Naive thymus-derived CD8-positive, alpha-beta T cell (primary cell): Measurements from ENCODE around the gene MIOX. TPM values are rescaled to one million over a fixed set of nuclear protein-coding genes. Genes with fewer than 3 reads are reported as not detected.
A peak's percentile ranks its signal among the peaks of the same experiment; 100 is the strongest.

Experiments used
- ATAC-seq, 2 donors: fragments of 150-1000 bp; cut with Tn5 transposase in 1 of 2; sonication (Bioruptor Pico), chemical (Tn5 transposase) in 1 of 2; 1 replicate in 1 of 2; 2 replicates in 1 of 2; pipeline ENCODE4 v1.10.0; 2021; ENCODE audit warnings: mild to moderate bottlenecking in 2 of 2, moderate library complexity in 2 of 2
- POLR2A ChIA-PET: fragments of 350-600 bp; sonication (Branson Sonifier 250); formaldehyde crosslinking; loops from one replicate; lab custom pipeline; 2021; ENCODE audit warnings: antibody characterized with exemption; lab: Charles Lee
- DNase-seq, 10 donors: peaks; one replicate each; pipeline versions ENCODE4 v3.0.0 to v3.0.0-alpha.2; 2020 to 2022
- H3K27ac Mint-ChIP-seq, 10 donors: one replicate each; pipeline ENCODE4 v1.8.0; 2020 to 2022; ENCODE audit warnings: mild to moderate bottlenecking in 10 of 10, mixed read lengths in 10 of 10, moderate library complexity in 4 of 10, inconsistent platforms in 1 of 10
- H3K27me3 Mint-ChIP-seq, 5 donors: one replicate each; pipeline ENCODE4 v1.8.0; 2021 to 2022; ENCODE audit warnings: mixed read lengths in 5 of 5
- H3K36me3 Mint-ChIP-seq, 3 donors: one replicate each; pipeline ENCODE4 v1.8.0; 2020 to 2022; ENCODE audit warnings: mixed read lengths in 3 of 3, mild to moderate bottlenecking in 2 of 3, inconsistent platforms in 1 of 3
- H3K4me1 Mint-ChIP-seq, 4 donors: one replicate each; pipeline ENCODE4 v1.8.0; 2021 to 2022; ENCODE audit warnings: mixed read lengths in 4 of 4
- H3K4me3 Mint-ChIP-seq, 10 donors: one replicate each; pipeline ENCODE4 v1.8.0; 2020 to 2022; ENCODE audit warnings: mild to moderate bottlenecking in 10 of 10, mixed read lengths in 10 of 10, moderate library complexity in 6 of 10, inconsistent platforms in 1 of 10
- H3K9me3 Mint-ChIP-seq, 9 donors: one replicate each; pipeline ENCODE4 v1.8.0; 2020 to 2022; ENCODE audit warnings: mixed read lengths in 9 of 9, mild to moderate bottlenecking in 3 of 9, inconsistent platforms in 1 of 9, moderate library complexity in 1 of 9
- polyA plus RNA-seq, 3 donors: library from polyadenylated mRNA; unstranded; fragments of 300-500 nt; fragmentation: Illumina TruSeq; gene quantifications; one replicate each; pipeline ENCODE4 v1.2.3, GENCODE V29; 2021
- total RNA-seq, 8 experiments: library from RNA in 2 of 8; stranded (reverse) in 2 of 8; gene quantifications; one replicate each; pipeline ENCODE4 v1.2.3 and lab custom pipeline; 2021 to 2026

The MIOX gene
- total and polyA plus RNA-seq, 5 experiments from 2014 or later: 0.39 to 0.52 TPM; not detected in 3

GRCh38 chr22:50456466-50457234 lies 30.0 kb upstream of the MIOX start:
- H3K27me3 Mint-ChIP-seq: no peaks in the 10 kb centered on the region
- peak overlapping the region in 4 of 10 donors; percentile 41 to 83 (median 45) for H3K27ac Mint-ChIP-seq
- H3K9me3 Mint-ChIP-seq: no peaks in the 10 kb centered on the region
- H3K4me1 Mint-ChIP-seq: peaks cover 6 to 15% (median 9%) of the 10 kb centered on the region in 4 donors
- ATAC-seq: peak in 1 of 2 donors; percentile 47
- POLR2A ChIA-PET: interaction anchor here (1.2 to 4.9 kb wide), 4 partner anchors 9 to 212 kb away, joined by 3 to 21 read pairs (median 8); partner anchors contain the start of gene TUBGCP6
- peak overlapping the region in 1 of 10 donors; percentile 48 for H3K4me3 Mint-ChIP-seq
- H3K36me3 Mint-ChIP-seq: peaks cover 0 to 73% (median 12%) of the 10 kb centered on the region in 3 donors
- DNase-seq: no peak

- Mint-ChIP-seq H3K27ac (peak overlapping the region in 2 of 10 donors; percentile 5 to 75), H3K36me3 (peaks cover 0 to 74% (median 13%) of the 10 kb centered on the region in 3 donors), H3K9me3 (no peaks in the 10 kb centered on the region), H3K27me3 (no peaks in the 10 kb centered on the region), H3K4me1 (peaks cover 0 to 10% (median 8%) of the 10 kb centered on the region in 4 donors), H3K4me3 (no peak overlapping the region)
- no peak for DNase-seq
- POLR2A ChIA-PET: interaction anchor here (0.9 to 1.4 kb wide), 2 partner anchors 11 to 14 kb away, joined by 3 read pairs; no protein-coding TSS in a partner anchor
- no peak for ATAC-seq
These were observed 27.6 kb upstream of the MIOX start for GRCh38 chr22:50459016-50459415.

GRCh38 chr22:50459496-50460140 lies 27.0 kb upstream of the MIOX start:
- H3K27me3 Mint-ChIP-seq: no peaks in the 10 kb centered on the region
- ATAC-seq: peak; percentile 27 to 32
- peak overlapping the region in 1 of 10 donors; percentile 16 for H3K27ac Mint-ChIP-seq
- H3K4me1 Mint-ChIP-seq: peaks cover 0 to 10% (median 8%) of the 10 kb centered on the region in 4 donors
- H3K36me3 Mint-ChIP-seq: peaks cover 0 to 74% (median 13%) of the 10 kb centered on the region in 3 donors
- H3K4me3 Mint-ChIP-seq: no peak overlapping the region
- POLR2A ChIA-PET: interaction anchor here (0.9 to 1.1 kb wide), 2 partner anchors 11 to 14 kb away, joined by 3 to 5 read pairs; no protein-coding TSS in a partner anchor
- no peaks in the 10 kb centered on the region for H3K9me3 Mint-ChIP-seq
- no peak for DNase-seq

GRCh38 chr22:50460938-50461337 lies 25.7 kb upstream of the MIOX start:
- DNase-seq (no peak), ATAC-seq (no peak)
- POLR2A ChIA-PET: interaction anchor here (1.0 to 1.2 kb wide), 4 partner anchors 8 to 19 kb away, joined by 3 to 5 read pairs (median 3); no protein-coding TSS in a partner anchor
- H3K36me3 Mint-ChIP-seq: peaks cover 0 to 76% (median 10%) of the 10 kb centered on the region in 3 donors
- no peaks in the 10 kb centered on the region for H3K9me3 Mint-ChIP-seq
- H3K4me3 Mint-ChIP-seq: no peak overlapping the region
- peaks cover 0 to 12% (median 8%) of the 10 kb centered on the region in 4 donors for H3K4me1 Mint-ChIP-seq
- no peaks in the 10 kb centered on the region for H3K27me3 Mint-ChIP-seq
- peak overlapping the region in 4 of 10 donors; percentile 46 to 77 (median 66) for H3K27ac Mint-ChIP-seq

GRCh38 chr22:50461536-50461935 lies 25.1 kb upstream of the MIOX start:
- peaks cover 3 to 18% (median 13%) of the 10 kb centered on the region in 4 donors for H3K4me1 Mint-ChIP-seq
- no peaks in the 10 kb centered on the region for H3K27me3 Mint-ChIP-seq
- ATAC-seq (no peak), DNase-seq (no peak)
- POLR2A ChIA-PET: interaction anchor here (0.7 to 1.2 kb wide), 4 partner anchors 8 to 19 kb away, joined by 3 to 4 read pairs (median 3); no protein-coding TSS in a partner anchor
- no peaks in the 10 kb centered on the region for H3K9me3 Mint-ChIP-seq
- H3K27ac Mint-ChIP-seq: peak overlapping the region in 2 of 10 donors; percentile 39 to 40
- no peak overlapping the region for H3K4me3 Mint-ChIP-seq
- peaks cover 0 to 80% (median 10%) of the 10 kb centered on the region in 3 donors for H3K36me3 Mint-ChIP-seq

- peaks cover 8 to 20% (median 14%) of the 10 kb centered on the region in 4 donors for H3K4me1 Mint-ChIP-seq
- DNase-seq: no peak
- no peak overlapping the region for H3K4me3 Mint-ChIP-seq
- peak overlapping the region in 3 of 10 donors; percentile 27 to 49 (median 40) for H3K27ac Mint-ChIP-seq
- H3K27me3 Mint-ChIP-seq: no peaks in the 10 kb centered on the region
- H3K36me3 Mint-ChIP-seq: peaks cover 0 to 80% (median 10%) of the 10 kb centered on the region in 3 donors
- H3K9me3 Mint-ChIP-seq: no peaks in the 10 kb centered on the region
- no peak for ATAC-seq
- POLR2A ChIA-PET: interaction anchor here (0.7 to 1.2 kb wide), 3 partner anchors 8 to 18 kb away, joined by 3 to 4 read pairs (median 3); no protein-coding TSS in a partner anchor
These were observed 24.6 kb upstream of the MIOX start for GRCh38 chr22:50461979-50462540.

- Mint-ChIP-seq H3K27ac (peak overlapping the region in 6 of 10 donors; percentile 39 to 87 (median 56)), H3K27me3 (no peaks in the 10 kb centered on the region), H3K9me3 (no peaks in the 10 kb centered on the region), H3K36me3 (peaks cover 0 to 70% (median 10%) of the 10 kb centered on the region in 3 donors), H3K4me3 (no peak overlapping the region), H3K4me1 (peaks cover 14 to 33% (median 21%) of the 10 kb centered on the region in 4 donors)
- DNase-seq (no peak), ATAC-seq (no peak)
- POLR2A ChIA-PET: interaction anchor here (1.7 to 4.4 kb wide), 2 partner anchors 8 to 10 kb away, joined by 4 to 21 read pairs; no protein-coding TSS in a partner anchor
These were observed 23.3 kb upstream of the MIOX start for GRCh38 chr22:50463188-50463900.

- H3K4me1 Mint-ChIP-seq: peaks cover 20 to 38% (median 31%) of the 10 kb centered on the region in 4 donors
- DNase-seq (no peak), ATAC-seq (no peak)
- peaks cover 0 to 64% (median 8%) of the 10 kb centered on the region in 3 donors for H3K36me3 Mint-ChIP-seq
- no peaks in the 10 kb centered on the region for H3K9me3 Mint-ChIP-seq
- peak overlapping the region in 1 of 10 donors; percentile 62 for H3K27ac Mint-ChIP-seq
- POLR2A ChIA-PET: interaction anchor here (0.6 to 6.2 kb wide), 6 partner anchors 9 to 30 kb away, joined by 3 to 92 read pairs (median 5); partner anchors contain the start of gene ADM2
- H3K27me3 Mint-ChIP-seq: no peaks in the 10 kb centered on the region
- no peak overlapping the region for H3K4me3 Mint-ChIP-seq
These were observed 22.2 kb upstream of the MIOX start for GRCh38 chr22:50464451-50464850.

GRCh38 chr22:50465066-50465930 lies 21.4 kb upstream of the MIOX start:
- Mint-ChIP-seq H3K27ac (peak overlapping the region in 4 of 10 donors; percentile 57 to 95 (median 76)), H3K9me3 (no peaks in the 10 kb centered on the region), H3K4me3 (peak overlapping the region in 1 of 10 donors; percentile 15), H3K36me3 (peaks cover 0 to 58% (median 8%) of the 10 kb centered on the region in 3 donors), H3K27me3 (no peaks in the 10 kb centered on the region), H3K4me1 (peaks cover 20 to 46% (median 37%) of the 10 kb centered on the region in 4 donors)
- no peak for DNase-seq
- no peak for ATAC-seq
- POLR2A ChIA-PET: interaction anchor here (0.6 to 6.2 kb wide), 8 partner anchors 10 to 408 kb away, joined by 3 to 92 read pairs (median 6); partner anchors contain the start of genes ADM2 and SCO2

GRCh38 chr22:50467341-50467740 lies 19.3 kb upstream of the MIOX start:
- POLR2A ChIA-PET: interaction anchor here (0.5 to 6.2 kb wide), 14 partner anchors 10 to 154 kb away, joined by 3 to 92 read pairs (median 7); partner anchors contain the start of genes ADM2, LMF2, NCAPH2 and SCO2
- ATAC-seq: no peak
- Mint-ChIP-seq H3K36me3 (peaks cover 0 to 44% (median 8%) of the 10 kb centered on the region in 3 donors), H3K27me3 (no peaks in the 10 kb centered on the region), H3K27ac (peak overlapping the region; percentile 86 to 96 (median 90)), H3K4me1 (peaks cover 28 to 65% (median 56%) of the 10 kb centered on the region in 4 donors), H3K4me3 (peak overlapping the region in 9 of 10 donors; percentile 24 to 93 (median 60)), H3K9me3 (no peaks in the 10 kb centered on the region)
- no peak for DNase-seq
